Fibroblast of pulmonary artery (primary cell): ENCODE measurements around the gene RAG2.

Experiments
- DNase-seq: peaks from one replicate; pipeline ENCODE4 v3.0.0-alpha.2; 2010; ENCODE audit warnings: low read depth
- H3K4me3 ChIP-seq: replicated peaks from 2 replicates; pipeline ENCODE4 v1.5.1; 2011; ENCODE audit warnings: low read depth, mild to moderate bottlenecking, control low read depth, low read length, moderate library complexity
- CTCF ChIP-seq: IDR thresholded peaks from 2 replicates; pipeline ENCODE4 v1.5.1; 2011; ENCODE audit warnings: mild to moderate bottlenecking, control low read depth, low read length, inconsistent platforms; ENCODE audit errors: missing control alignments

RAG2 gene

DNA sequence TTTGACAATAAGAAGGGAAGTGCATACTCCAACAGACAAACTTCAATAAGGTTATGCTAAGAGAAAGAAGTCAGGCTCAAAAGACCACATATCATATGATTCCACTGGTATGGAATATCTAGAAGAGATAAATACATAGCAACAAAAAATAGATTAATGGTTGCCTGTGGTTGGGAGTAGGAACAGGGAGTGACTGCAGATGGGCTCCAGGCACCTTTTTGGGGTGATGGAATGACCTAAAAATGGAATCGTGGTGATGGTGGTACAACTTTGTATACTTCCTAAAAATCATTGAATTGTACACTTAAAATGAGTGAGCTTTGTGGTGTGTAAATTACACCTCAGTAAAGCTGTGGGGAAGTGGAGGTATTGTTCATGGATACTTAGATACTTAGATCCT lies 29.0 kb upstream of the RAG2 start:
- no peak overlapping the region for H3K4me3 ChIP-seq
- DNase-seq: no peak
- TF ChIP-seq CTCF: no peak

DNA sequence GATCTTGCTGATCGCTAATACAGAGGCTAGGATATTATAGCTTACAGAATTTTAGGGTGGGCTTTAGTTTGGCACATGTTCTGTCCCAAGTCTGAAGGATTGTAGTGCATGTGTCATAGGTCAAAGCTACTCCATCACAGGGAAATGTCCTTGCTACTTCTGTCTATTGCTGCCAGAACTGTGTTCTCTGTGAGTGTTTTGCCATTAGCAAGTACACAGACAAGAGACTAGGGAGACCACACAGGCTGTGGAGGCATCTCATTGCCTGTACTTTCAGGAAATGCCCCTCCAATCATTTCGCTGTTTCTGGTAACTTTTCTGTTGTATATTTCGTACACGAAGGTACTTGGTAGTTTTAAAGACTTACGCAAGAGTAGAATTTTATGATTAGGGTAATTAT lies 25.5 kb upstream of the RAG2 start:
- H3K4me3 ChIP-seq: no peak overlapping the region
- DNase-seq: no peak
- TF ChIP-seq CTCF: no peak

DNA sequence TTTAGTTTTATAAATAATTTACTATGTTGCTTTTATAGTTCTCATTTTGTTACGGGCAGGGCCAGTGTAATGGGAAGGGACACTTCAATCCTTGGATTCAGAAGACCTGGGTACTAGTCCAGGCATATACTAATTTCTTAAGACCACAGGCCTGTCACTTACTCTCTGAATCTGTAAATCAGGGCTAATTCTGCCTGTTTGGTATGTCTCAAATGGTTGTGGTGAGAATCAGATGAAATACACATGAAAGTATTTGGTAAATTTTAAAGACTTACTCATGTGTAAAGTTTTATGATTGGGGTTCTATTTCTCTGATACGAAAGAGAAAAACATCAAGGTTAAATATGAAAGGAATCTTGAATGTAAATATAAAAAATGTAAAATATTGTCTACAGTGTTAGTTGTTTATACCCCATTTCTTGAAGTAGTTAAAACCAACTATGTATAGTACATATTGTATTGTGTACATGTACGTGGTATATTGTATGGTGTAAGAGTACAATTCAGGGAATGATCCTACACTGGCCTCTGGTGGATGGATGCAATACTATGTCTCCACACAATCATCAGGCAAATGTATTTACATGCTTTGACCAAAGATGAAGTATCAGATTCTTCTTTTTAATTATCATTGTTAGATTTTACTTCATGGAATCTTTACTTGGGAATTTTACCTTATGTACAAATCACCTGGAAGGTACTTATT lies 24.5 kb upstream of the RAG2 start:
- DNase-seq: peak; percentile 56
- TF ChIP-seq CTCF: peak; percentile 58
- H3K4me3 ChIP-seq: no peak overlapping the region

DNA sequence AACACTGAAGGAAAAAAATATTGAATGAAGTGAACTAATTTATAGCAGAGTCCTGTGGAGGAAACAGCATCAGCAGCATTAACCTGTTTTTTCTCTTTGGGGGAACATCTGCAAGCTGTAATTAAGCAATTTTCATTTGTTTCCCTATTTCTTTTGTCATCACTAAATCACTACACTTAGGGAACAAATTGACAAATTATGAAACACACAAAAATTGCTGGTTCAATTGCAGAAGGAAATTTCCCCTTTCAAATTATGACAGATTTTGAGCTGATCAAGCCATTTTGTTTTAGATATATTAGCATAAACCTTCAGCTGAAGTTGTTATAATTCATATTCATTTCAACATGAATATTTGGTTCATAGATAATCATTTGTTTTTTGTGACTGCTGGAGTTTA lies 22.2 kb upstream of the RAG2 start:
- no peak for TF ChIP-seq CTCF
- H3K4me3 ChIP-seq: no peak overlapping the region
- DNase-seq: no peak

- DNase-seq: peak; percentile 3
- TF ChIP-seq CTCF: no peak
- no peak overlapping the region for H3K4me3 ChIP-seq
Measured at GRCh38 chr11:36619502-36619901, 21.5 kb upstream of the RAG2 start.

DNA sequence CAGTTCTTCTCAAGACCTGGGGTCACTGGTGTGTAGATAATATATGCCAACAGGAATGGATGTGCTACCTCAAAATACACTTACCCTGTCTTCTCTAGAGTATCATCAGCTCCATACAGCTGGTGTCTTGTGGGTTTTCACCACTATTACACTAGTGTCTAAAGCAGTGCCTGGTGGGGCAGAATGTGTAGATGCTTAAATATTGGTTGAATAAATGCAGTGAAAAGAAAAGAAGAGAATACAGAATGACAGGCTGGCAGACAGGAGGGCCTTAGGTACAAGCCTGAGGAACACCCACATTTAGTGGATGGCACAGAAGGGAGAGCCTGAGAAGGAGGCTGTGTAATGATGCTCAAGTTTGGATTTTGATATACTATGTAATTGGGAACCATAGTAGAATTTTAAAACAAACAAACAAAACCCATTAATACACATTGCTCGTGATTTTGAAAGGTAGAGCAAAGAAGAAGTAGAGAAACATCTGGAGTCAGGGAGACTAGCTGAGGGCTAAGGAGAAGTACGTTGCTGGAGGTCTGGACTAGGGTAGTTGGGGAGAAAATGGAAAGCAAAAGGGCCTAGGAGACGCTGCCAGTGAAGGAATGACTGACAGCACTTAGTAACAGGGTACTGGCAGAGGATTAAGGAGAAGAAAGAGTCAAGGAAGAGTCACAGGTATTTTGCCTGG lies 20.5 kb upstream of the RAG2 start:
- TF ChIP-seq CTCF: no peak
- H3K4me3 ChIP-seq: no peak overlapping the region
- no peak for DNase-seq
